K562 (cell line): Measurements from ENCODE around the gene CTDSP2. TPM values are rescaled to one million over a fixed set of nuclear protein-coding genes. Genes with fewer than 3 reads are reported as not detected.
A peak's percentile ranks its signal among the peaks of the same experiment; 100 is the strongest.

ENCODE experiments used
- ARHGAP35 ChIP-seq: fragments of 450-650 bp; IDR thresholded peaks from 2 replicates; pipeline ENCODE4 v1.6.1; 2018; ENCODE audit not compliant: partially characterized antibody
- ARID1B ChIP-seq: fragments of 450-650 bp; IDR thresholded peaks from 2 replicates; pipeline ENCODE4 v1.6.1; 2016; ENCODE audit warnings: antibody characterized with exemption, mild to moderate bottlenecking, inconsistent platforms
- ATF7 ChIP-seq: fragments of 450-650 bp; IDR thresholded peaks from 2 replicates; pipeline ENCODE4 v1.7.1; 2014; ENCODE audit warnings: mild to moderate bottlenecking, moderate library complexity
- ETS1 ChIP-seq: conservative IDR thresholded peaks from 2 replicates; pipeline ENCODE4 v1.6.1; 2011; ENCODE audit warnings: low read depth, mild to moderate bottlenecking, low read length; ENCODE audit not compliant: control insufficient read depth
- FOXK2 ChIP-seq, 2 experiments: fragments of 450-650 bp; IDR thresholded peaks in 1 of 2; conservative IDR thresholded peaks in 1 of 2; 2 replicates each; pipeline ENCODE4 v1.6.1; 2016; ENCODE audit warnings: low read depth in 2 of 2, mild to moderate bottlenecking in 1 of 2
- GABPB1 ChIP-seq: sonication (generic); formaldehyde crosslinking; IDR thresholded peaks from 2 replicates; pipeline ENCODE4 v1.8.0; 2022; ENCODE audit warnings: mild to moderate bottlenecking, missing genetic modification reagents
- HDAC1 ChIP-seq, 2 experiments: fragments of 450-650 bp; IDR thresholded peaks; 2 replicates each; pipeline ENCODE4 v1.6.1; 2016 to 2017; ENCODE audit warnings: inconsistent platforms in 1 of 2, mild to moderate bottlenecking in 1 of 2, moderate library complexity in 1 of 2
- HDAC2 ChIP-seq: fragments of 450-650 bp; IDR thresholded peaks from 2 replicates; pipeline ENCODE4 v1.6.1; 2016; ENCODE audit warnings: mild to moderate bottlenecking
- JUN ChIP-seq, 2 experiments: sonication (generic) in 1 of 2; formaldehyde crosslinking in 1 of 2; IDR thresholded peaks; 2 replicates each; pipeline versions ENCODE4 v1.6.1 to v1.8.0; 2012 to 2022; ENCODE audit warnings: borderline replicate concordance in 2 of 2, mild to moderate bottlenecking in 2 of 2, improper control_type of control experiment in 1 of 2, low read depth in 1 of 2, low read length in 1 of 2, missing genetic modification reagents in 1 of 2
- L3MBTL2 ChIP-seq: fragments of 450-650 bp; IDR thresholded peaks from 2 replicates; pipeline ENCODE4 v1.6.1; 2016; ENCODE audit warnings: mild to moderate bottlenecking, moderate library complexity
- MEF2D ChIP-seq: conservative IDR thresholded peaks from 2 replicates; pipeline ENCODE4 v1.6.1; 2016; ENCODE audit warnings: low read depth, missing genetic modification characterization, missing compliant biosample characterization
- NFXL1 ChIP-seq: fragments of 450-650 bp; formaldehyde crosslinking; IDR thresholded peaks from 2 replicates; pipeline ENCODE4 v1.4.0; 2021; ENCODE audit warnings: mild to moderate bottlenecking
- NKRF ChIP-seq: fragments of 450-650 bp; IDR thresholded peaks from 2 replicates; pipeline ENCODE4 v1.6.1; 2016; ENCODE audit warnings: borderline replicate concordance
- NR2C1 ChIP-seq, 2 experiments: fragments of 450-650 bp; IDR thresholded peaks; 2 replicates each; pipeline ENCODE4 v1.6.1; 2017; ENCODE audit warnings: mild to moderate bottlenecking in 2 of 2, antibody characterized with exemption in 1 of 2, inconsistent platforms in 1 of 2, missing compliant biosample characterization in 1 of 2, missing genetic modification characterization in 1 of 2
- NRF1 ChIP-seq, 2 experiments: fragments of 450-650 bp; IDR thresholded peaks in 1 of 2; conservative IDR thresholded peaks in 1 of 2; 2 replicates each; pipeline ENCODE4 v1.6.1; 2014; ENCODE audit warnings: mild to moderate bottlenecking in 2 of 2
- PHF21A ChIP-seq: fragments of 450-650 bp; IDR thresholded peaks from 2 replicates; pipeline ENCODE4 v1.6.1; 2017; ENCODE audit warnings: low read depth, borderline replicate concordance
- STAG1 ChIP-seq: sonication (generic); formaldehyde crosslinking; IDR thresholded peaks from 2 replicates; pipeline ENCODE4 v1.5.0; 2020; ENCODE audit warnings: missing genetic modification reagents, borderline replicate concordance
- TBP ChIP-seq: optimal IDR thresholded peaks from 2 replicates; pipeline ENCODE3; 2011; ENCODE audit warnings: low read depth, low read length, improper control_type of control experiment
- TCF15 ChIP-seq: fragments of 250-450 bp; sonication (Bioruptor Pico); IDR thresholded peaks from 2 replicates; pipeline ENCODE4 v1.8.0; 2022; ENCODE audit warnings: moderate library complexity, mild to moderate bottlenecking, inconsistent platforms
- TEAD1 ChIP-seq, 2 experiments: fragments of 450-650 bp in 1 of 2; sonication (generic) in 1 of 2; formaldehyde crosslinking; IDR thresholded peaks; 2 replicates each; pipeline versions ENCODE4 v1.4.0 to v1.8.0; 2020 to 2022; ENCODE audit warnings: mild to moderate bottlenecking in 2 of 2, missing genetic modification reagents in 1 of 2
- ZBTB7A ChIP-seq: IDR thresholded peaks from 2 replicates; pipeline ENCODE4 v1.6.1; 2011; ENCODE audit warnings: low read depth, mild to moderate bottlenecking, low read length, moderate library complexity, borderline replicate concordance; ENCODE audit not compliant: control insufficient read depth
- ZBTB9 ChIP-seq: fragments of 450-650 bp; formaldehyde crosslinking; IDR thresholded peaks from 2 replicates; pipeline ENCODE4 v1.4.0; 2020; ENCODE audit warnings: mild to moderate bottlenecking, moderate library complexity
- ZNF41 ChIP-seq: fragments of 250-450 bp; sonication (Bioruptor Pico); conservative IDR thresholded peaks from 2 replicates; pipeline ENCODE4 v1.4.0; 2020; ENCODE audit warnings: mild to moderate bottlenecking
- polyA plus RNA-seq, 8 experiments: library from polyadenylated mRNA; depleted of rRNA in 4 of 8; stranded (reverse) in 5 of 8; unstranded in 3 of 8; fragments of >200 nt; fragmentation: Nextera tagmentation in 2 of 8; fragmentation: Illumina TruSeq in 1 of 8; extraction: Ambion mirVana in 2 of 8; extraction: Trizol in 1 of 8; gene quantifications; 2 replicates each; pipeline versions ENCODE4 v1.2.1 to v1.2.3, GENCODE V29; 2011 to 2014; ENCODE audit warnings: inconsistent platforms in 1 of 8, missing spikeins in 1 of 8
- total RNA-seq, 7 experiments: library from RNA; depleted of rRNA in 6 of 7; stranded (reverse); fragments of >200 nt in 6 of 7; fragmentation: Illumina TruSeq in 2 of 7; extraction: Trizol in 2 of 7; gene quantifications; 2 replicates each; pipeline versions ENCODE4 v1.2.1 to v1.2.3, GENCODE V29; 2011 to 2021; ENCODE audit warnings: low replicate concordance in 1 of 7

CTDSP2 gene
- total and polyA plus RNA-seq, 9 of the 15 experiments (the other 6 are each of a cell fraction or from before 2014, with no cell fraction given), result 20.4 to 108 (median 47.7) TPM

GRCh38 chr12:57846577-57847319, at the start of gene CTDSP2 (continued):
- peak; percentile 77 for TF ChIP-seq TBP
- TF ChIP-seq JUN (IDR thresholded peaks at IDR 0.05; ENCODE audit: borderline replicate concordance, low read depth, low read length), result no peak
- no peak for TF ChIP-seq JUN (CRISPR knock-in tag; IDR thresholded peaks at IDR 0.05; ENCODE audit: borderline replicate concordance)
- no peak for TF ChIP-seq NR2C1 (IDR thresholded peaks at IDR 0.05)
- no peak for TF ChIP-seq NR2C1 (tag; IDR thresholded peaks at IDR 0.05)
- peak; percentile 95 to 98 for TF ChIP-seq FOXK2 (conservative IDR thresholded peaks at IDR 0.05 in 1 of 2, IDR thresholded peaks at IDR 0.05 in 1 of 2; ENCODE audit: low read depth in 2 of 2)
- no peak for TF ChIP-seq ZBTB9 (CRISPR knock-in tag)
- TF ChIP-seq NRF1 (conservative IDR thresholded peaks at IDR 0.05 in 1 of 2, IDR thresholded peaks at IDR 0.05 in 1 of 2), result peak; percentile 51 to 59
- peak; percentile 26; the same call in 1 of the 2 replicates for TF ChIP-seq NKRF
- TF ChIP-seq TCF15, result no peak
- TF ChIP-seq ARID1B, result peak; percentile 37
- TF ChIP-seq MEF2D (tag), result no peak
- peak; percentile 93 for TF ChIP-seq PHF21A
- TF ChIP-seq ETS1, result peak; percentile 31; the same call in 1 of the 2 replicates
- TF ChIP-seq HDAC2, result no peak
- no peak for TF ChIP-seq NFXL1 (CRISPR knock-in tag)
- TF ChIP-seq ZBTB7A, result peak; percentile 32; the same call in 1 of the 2 replicates
- no peak for TF ChIP-seq ZNF41 (CRISPR knock-in tag)
- peak in 1 of 2 experiments; percentile 20; a peak in 2 of 4 replicates for TF ChIP-seq HDAC1 (IDR thresholded peaks at IDR 0.05)
- peak; percentile 95 to 99 for TF ChIP-seq TEAD1 (CRISPR knock-in tag; IDR thresholded peaks at IDR 0.05)
- no peak for TF ChIP-seq ARHGAP35
- TF ChIP-seq ATF7, result 0 out of 2 replicates have a peak, but pooled peaks have one; percentile 32
- TF ChIP-seq L3MBTL2, result peak; percentile 44; the same call in 1 of the 2 replicates
- TF ChIP-seq GABPB1 (CRISPR knock-in tag), result peak; percentile 16
- TF ChIP-seq STAG1, result no peak
